ENCODE results near the gene ITSN1.
A peak's percentile ranks its signal among the peaks of the same experiment; 100 is the strongest.

The ITSN1 gene

GRCh38 chr21:33643658-33644311, 1.5 kb downstream of the ITSN1 start:
- H3K9me3 Mint-ChIP-seq = no peaks in the 10 kb centered on the region
- no peak overlapping the region for H3K27ac Mint-ChIP-seq
- DNase-seq (ENCODE audit: low spot score) = no peak
- peaks cover 4% of the 10 kb centered on the region for H3K36me3 Mint-ChIP-seq (ENCODE audit: low read depth)
- H3K27me3 Mint-ChIP-seq (ENCODE audit: low read depth) = peaks cover 24% of the 10 kb centered on the region
- H3K4me3 Mint-ChIP-seq = peak overlapping the region; percentile 86
- peaks cover 12% of the 10 kb centered on the region for H3K4me1 Mint-ChIP-seq (ENCODE audit: low read depth)

DNA sequence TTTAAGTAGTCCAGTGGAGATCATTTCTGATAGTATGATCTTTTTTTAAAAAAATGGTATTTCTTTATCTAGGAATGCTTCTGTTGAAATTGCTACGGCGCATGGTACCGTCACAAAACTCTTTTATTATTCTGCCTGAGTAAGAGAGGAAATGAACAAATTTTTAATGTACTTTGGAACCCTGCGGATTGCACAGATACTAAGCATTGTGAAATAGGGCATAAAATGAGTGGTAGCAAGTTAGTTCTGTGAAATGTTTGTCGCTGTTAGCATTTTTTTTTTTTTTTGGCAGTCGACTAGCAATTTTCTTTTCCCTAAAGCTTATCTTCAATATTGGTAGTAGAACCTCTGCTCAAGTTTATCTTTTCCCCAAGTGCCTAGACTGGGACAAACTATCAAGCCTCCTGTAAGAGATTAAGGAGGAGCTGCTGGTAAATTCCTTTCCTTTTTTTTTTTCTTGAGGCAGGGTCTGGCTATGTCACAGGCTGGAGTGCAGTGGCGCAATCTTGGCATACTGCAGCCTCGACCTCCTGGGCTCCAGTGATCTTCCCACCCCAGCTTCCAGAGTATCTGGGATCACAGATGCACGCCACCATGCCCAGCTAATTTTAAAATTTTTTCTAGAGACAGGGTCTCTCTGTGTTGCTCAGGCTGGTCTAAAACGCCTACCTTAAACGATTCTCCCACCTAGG, 2.2 kb downstream of the ITSN1 start:
- Mint-ChIP-seq H3K27me3 (ENCODE audit: low read depth) (peaks cover 27% of the 10 kb centered on the region), H3K4me1 (ENCODE audit: low read depth) (peaks cover 12% of the 10 kb centered on the region), H3K9me3 (no peaks in the 10 kb centered on the region), H3K4me3 (no peak overlapping the region), H3K27ac (no peak overlapping the region), H3K36me3 (ENCODE audit: low read depth) (peaks cover 4% of the 10 kb centered on the region)
- DNase-seq (ENCODE audit: low spot score) = no peak

DNA sequence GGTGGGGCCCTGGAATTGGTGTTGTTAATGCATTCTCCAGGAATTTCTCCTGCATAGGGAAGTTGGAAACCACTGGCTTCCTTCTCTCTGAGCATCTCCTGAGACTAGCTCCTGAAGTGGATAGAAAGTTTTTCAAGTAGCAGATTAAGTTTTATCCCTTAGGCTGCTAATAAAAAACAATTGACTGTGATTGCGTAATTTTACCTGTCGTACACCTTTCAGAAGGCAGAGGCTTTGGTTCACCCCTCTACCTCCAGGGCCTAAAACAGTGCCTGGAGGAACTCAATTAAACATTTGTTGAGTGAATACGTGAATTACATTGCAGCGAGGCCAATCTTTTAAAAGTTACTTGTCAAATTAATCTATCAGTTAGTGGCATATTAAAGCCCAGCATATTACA, 3.4 kb downstream of the ITSN1 start:
- H3K27me3 Mint-ChIP-seq (ENCODE audit: low read depth) = peaks cover 27% of the 10 kb centered on the region
- H3K4me1 Mint-ChIP-seq (ENCODE audit: low read depth) = peaks cover 12% of the 10 kb centered on the region
- no peak for DNase-seq (ENCODE audit: low spot score)
- no peak overlapping the region for H3K4me3 Mint-ChIP-seq
- H3K36me3 Mint-ChIP-seq (ENCODE audit: low read depth) = peaks cover 4% of the 10 kb centered on the region
- no peaks in the 10 kb centered on the region for H3K9me3 Mint-ChIP-seq
- H3K27ac Mint-ChIP-seq = no peak overlapping the region

DNA sequence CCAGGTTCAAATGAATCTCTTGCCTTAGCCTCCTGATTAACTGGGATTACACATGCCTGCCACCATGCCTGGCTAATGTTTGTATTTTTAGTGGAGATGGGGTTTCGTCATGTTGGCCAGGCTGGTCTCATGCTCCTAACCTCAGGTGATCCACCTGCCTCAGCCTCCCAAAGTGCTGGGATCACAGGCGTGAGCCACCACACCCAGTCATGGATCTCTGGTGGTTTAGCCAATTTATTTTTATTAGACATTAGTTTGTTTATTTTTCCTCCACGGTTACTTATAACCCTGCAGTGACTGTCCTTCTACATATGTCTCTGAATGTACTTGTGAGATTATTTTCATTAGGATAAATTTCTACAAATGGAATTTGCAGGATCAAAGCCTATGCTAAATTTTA, 5.3 kb downstream of the ITSN1 start:
- Mint-ChIP-seq H3K4me1 (ENCODE audit: low read depth) (peaks cover 8% of the 10 kb centered on the region), H3K27ac (no peak overlapping the region), H3K9me3 (no peaks in the 10 kb centered on the region), H3K4me3 (no peak overlapping the region), H3K36me3 (ENCODE audit: low read depth) (no peaks in the 10 kb centered on the region), H3K27me3 (ENCODE audit: low read depth) (peaks cover 30% of the 10 kb centered on the region)
- DNase-seq (ENCODE audit: low spot score) = no peak

- H3K4me3 Mint-ChIP-seq = no peak overlapping the region
- no peak for DNase-seq (ENCODE audit: low spot score)
- H3K9me3 Mint-ChIP-seq = no peaks in the 10 kb centered on the region
These were observed 6.3 kb downstream of the ITSN1 start for GRCh38 chr21:33648555-33648954.

GRCh38 chr21:33650230-33650629, 7.9 kb downstream of the ITSN1 start:
- peaks cover 9% of the 10 kb centered on the region for H3K27me3 Mint-ChIP-seq (ENCODE audit: low read depth)
- no peak for DNase-seq (ENCODE audit: low spot score)
- H3K9me3 Mint-ChIP-seq = no peaks in the 10 kb centered on the region
- no peak overlapping the region for H3K4me3 Mint-ChIP-seq
- no peaks in the 10 kb centered on the region for H3K4me1 Mint-ChIP-seq (ENCODE audit: low read depth)
- H3K27ac Mint-ChIP-seq = no peak overlapping the region
- no peaks in the 10 kb centered on the region for H3K36me3 Mint-ChIP-seq (ENCODE audit: low read depth)

More at GRCh38 chr21:33648555-33648954, 6.3 kb downstream of the ITSN1 start:
- Mint-ChIP-seq H3K27me3 (ENCODE audit: low read depth) (peaks cover 25% of the 10 kb centered on the region), H3K27ac (no peak overlapping the region), H3K36me3 (ENCODE audit: low read depth) (no peaks in the 10 kb centered on the region), H3K4me1 (ENCODE audit: low read depth) (peaks cover 3% of the 10 kb centered on the region)

DNA sequence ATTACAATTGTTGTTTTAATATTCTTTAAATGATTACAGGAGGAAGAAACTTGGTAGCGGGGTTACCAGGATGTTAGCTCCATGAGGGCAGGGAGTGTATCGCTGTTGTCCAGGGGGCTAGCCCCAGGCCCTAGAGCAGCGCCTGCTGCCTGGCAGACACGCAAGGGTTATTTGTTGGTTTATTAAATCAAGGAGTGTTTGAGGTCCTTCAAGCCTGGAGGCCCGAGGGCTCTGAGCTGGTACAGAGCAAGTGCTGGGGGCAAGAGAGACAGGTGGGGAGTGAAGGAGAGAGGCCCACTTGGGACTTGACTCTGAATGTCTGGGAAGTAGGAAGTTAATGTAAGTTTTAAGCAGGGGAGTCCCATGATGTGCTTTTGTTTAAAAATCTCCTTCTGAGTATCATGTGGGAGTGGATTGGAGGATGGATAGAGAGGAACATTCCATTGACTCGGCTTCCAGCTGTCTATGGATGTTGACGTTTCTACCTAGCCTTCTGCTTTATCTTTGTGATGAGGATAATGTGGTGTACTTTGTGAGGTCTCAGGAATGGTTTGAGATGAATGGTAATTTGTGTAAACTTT, 8.7 kb downstream of the ITSN1 start:
- Mint-ChIP-seq H3K4me1 (ENCODE audit: low read depth) (no peaks in the 10 kb centered on the region), H3K27me3 (ENCODE audit: low read depth) (peaks cover 8% of the 10 kb centered on the region), H3K9me3 (no peaks in the 10 kb centered on the region), H3K36me3 (ENCODE audit: low read depth) (no peaks in the 10 kb centered on the region), H3K27ac (no peak overlapping the region), H3K4me3 (no peak overlapping the region)
- DNase-seq (ENCODE audit: low spot score) = no peak

- no peak overlapping the region for H3K27ac Mint-ChIP-seq
- no peaks in the 10 kb centered on the region for H3K9me3 Mint-ChIP-seq
- no peaks in the 10 kb centered on the region for H3K36me3 Mint-ChIP-seq (ENCODE audit: low read depth)
- H3K4me1 Mint-ChIP-seq (ENCODE audit: low read depth) = peaks cover 1% of the 10 kb centered on the region
- DNase-seq (ENCODE audit: low spot score) = no peak
- H3K27me3 Mint-ChIP-seq (ENCODE audit: low read depth) = peaks cover 8% of the 10 kb centered on the region
- H3K4me3 Mint-ChIP-seq = no peak overlapping the region
These were observed 9.8 kb downstream of the ITSN1 start for GRCh38 chr21:33651965-33652680.

GRCh38 chr21:33654412-33654811, 12.1 kb downstream of the ITSN1 start:
- Mint-ChIP-seq H3K4me1 (ENCODE audit: low read depth) (peaks cover 5% of the 10 kb centered on the region), H3K36me3 (ENCODE audit: low read depth) (no peaks in the 10 kb centered on the region), H3K27ac (no peak overlapping the region), H3K4me3 (no peak overlapping the region), H3K27me3 (ENCODE audit: low read depth) (peaks cover 3% of the 10 kb centered on the region), H3K9me3 (no peaks in the 10 kb centered on the region)
- DNase-seq (ENCODE audit: low spot score) = no peak

- no peak overlapping the region for H3K27ac Mint-ChIP-seq
- H3K9me3 Mint-ChIP-seq = no peaks in the 10 kb centered on the region
- H3K4me3 Mint-ChIP-seq = no peak overlapping the region
- peaks cover 5% of the 10 kb centered on the region for H3K4me1 Mint-ChIP-seq (ENCODE audit: low read depth)
- H3K36me3 Mint-ChIP-seq (ENCODE audit: low read depth) = no peaks in the 10 kb centered on the region
- peaks cover 3% of the 10 kb centered on the region for H3K27me3 Mint-ChIP-seq (ENCODE audit: low read depth)
- no peak for DNase-seq (ENCODE audit: low spot score)
These were observed 13.4 kb downstream of the ITSN1 start for GRCh38 chr21:33655588-33656221.

- no peak for DNase-seq (ENCODE audit: low spot score)
- H3K27me3 Mint-ChIP-seq (ENCODE audit: low read depth) = no peaks in the 10 kb centered on the region
- H3K4me1 Mint-ChIP-seq (ENCODE audit: low read depth) = peaks cover 5% of the 10 kb centered on the region
- H3K4me3 Mint-ChIP-seq = no peak overlapping the region
- H3K36me3 Mint-ChIP-seq (ENCODE audit: low read depth) = no peaks in the 10 kb centered on the region
- no peak overlapping the region for H3K27ac Mint-ChIP-seq
- no peaks in the 10 kb centered on the region for H3K9me3 Mint-ChIP-seq
These were observed 15.0 kb downstream of the ITSN1 start for GRCh38 chr21:33657124-33657820.

- Mint-ChIP-seq H3K27ac (no peak overlapping the region), H3K9me3 (no peaks in the 10 kb centered on the region)
These were observed 16.7 kb downstream of the ITSN1 start for GRCh38 chr21:33658919-33659567.

DNA sequence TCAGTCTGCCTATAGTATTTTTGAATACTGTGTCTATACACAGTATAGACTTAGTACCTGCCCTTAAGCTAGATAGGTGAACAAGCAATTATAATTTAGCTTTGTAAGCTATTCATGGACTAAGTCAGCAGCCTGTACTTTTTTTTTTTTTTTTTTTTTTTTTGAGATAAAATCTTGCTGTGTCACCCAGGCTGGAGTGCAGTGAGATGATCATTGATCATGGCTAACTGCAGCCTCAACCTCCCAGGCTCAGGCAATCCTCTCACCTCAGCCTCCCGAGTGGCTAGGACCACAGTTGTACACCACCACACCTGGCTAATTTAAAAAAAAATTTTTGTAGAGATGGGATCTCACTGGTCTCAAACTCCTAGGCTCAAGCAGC, 17.3 kb downstream of the ITSN1 start:
- no peak for DNase-seq (ENCODE audit: low spot score)
- H3K9me3 Mint-ChIP-seq = no peaks in the 10 kb centered on the region
- H3K27ac Mint-ChIP-seq = no peak overlapping the region
- H3K27me3 Mint-ChIP-seq (ENCODE audit: low read depth) = no peaks in the 10 kb centered on the region
- no peak overlapping the region for H3K4me3 Mint-ChIP-seq
- no peaks in the 10 kb centered on the region for H3K36me3 Mint-ChIP-seq (ENCODE audit: low read depth)
- peaks cover 5% of the 10 kb centered on the region for H3K4me1 Mint-ChIP-seq (ENCODE audit: low read depth)

More at GRCh38 chr21:33658919-33659567, 16.7 kb downstream of the ITSN1 start:
- no peak overlapping the region for H3K4me3 Mint-ChIP-seq
- DNase-seq (ENCODE audit: low spot score) = no peak
- H3K36me3 Mint-ChIP-seq (ENCODE audit: low read depth) = no peaks in the 10 kb centered on the region
- H3K27me3 Mint-ChIP-seq (ENCODE audit: low read depth) = no peaks in the 10 kb centered on the region
- H3K4me1 Mint-ChIP-seq (ENCODE audit: low read depth) = peaks cover 5% of the 10 kb centered on the region
